HCT116 (cell line): ENCODE results near the gene PLCB1. TPM values are rescaled to one million over a fixed set of nuclear protein-coding genes. Genes with fewer than 3 reads are reported as not detected.

Experiments used
- ATAC-seq: fragments of 200-7000 bp; cut with Tn5 transposase; 2 replicates; pipeline ENCODE4 v1.9.1; 2020; ENCODE audit warnings: mild to moderate bottlenecking, moderate library complexity
- BruUV-seq: library from RNA; stranded (reverse); fragments of 400-500 nt; replicated peaks from 2 replicates; lab custom pipeline; 2021; lab: Mats Ljungman, UMichigan
- CTCF ChIA-PET: fragments of 300-600 bp; sonication (Branson Sonifier 250); formaldehyde crosslinking; loops from one replicate; lab custom pipeline; 2021; ENCODE audit warnings: antibody characterized with exemption; lab: Charles Lee
- POLR2A ChIA-PET: fragments of 300-600, 350-600 bp; sonication (Branson Sonifier 250); formaldehyde crosslinking; loops from one replicate; lab custom pipeline; 2021; ENCODE audit warnings: antibody characterized with exemption; lab: Charles Lee
- RAD21 ChIA-PET, 2 experiments: fragments of 300-600 bp; sonication (Branson Sonifier 250); formaldehyde crosslinking; loops; one replicate each; lab custom pipeline; 2023; ENCODE audit warnings: low total read pairs in 2 of 2; ENCODE audit not compliant: uncharacterized antibody in 2 of 2, unreplicated experiment in 2 of 2, low non-redundant PET in 1 of 2; lab: Charles Lee
- DNase-seq: peaks from one replicate; pipeline ENCODE4 v3.0.0-alpha.2; 2010; ENCODE audit warnings: low read depth, low spot score
- H2AFZ ChIP-seq: fragments of 200-600 bp; shearing (Covaris generic), sonication (generic); 2 replicates; pipeline ENCODE4 v1.6.1; 2017; ENCODE audit warnings: low read depth, mixed run types, mixed read lengths, antibody characterized with exemption, low read length; ENCODE audit not compliant: poor library complexity, severe bottlenecking
- H3K27ac ChIP-seq: 2 replicates; pipeline ENCODE4 v1.5.1; 2012; ENCODE audit warnings: low read depth, low read length
- H3K27me3 ChIP-seq: fragments of 200-600 bp; sonication (generic); 2 replicates; pipeline ENCODE4 v1.6.1; 2016; ENCODE audit warnings: mixed run types, low read length, mixed read lengths; ENCODE audit not compliant: insufficient read depth
- H3K36me3 ChIP-seq, 2 experiments: fragments of 200-500 bp in 1 of 2; fragments of 200-600 bp in 1 of 2; sonication (Bioruptor generic) in 1 of 2; sonication (generic) in 1 of 2; 2 replicates each; pipeline versions ENCODE4 v1.5.1 to v1.6.1; 2014 to 2016; ENCODE audit warnings: low read length in 2 of 2, inconsistent platforms in 1 of 2, mixed read lengths in 1 of 2, mixed run types in 1 of 2; ENCODE audit not compliant: insufficient read depth in 2 of 2, control insufficient read depth in 1 of 2
- H3K4me1 ChIP-seq, 2 experiments: fragments of 200-600 bp in 1 of 2; sonication (generic) in 1 of 2; 2 replicates each; pipeline versions ENCODE4 v1.5.1 to v1.6.1; 2012 to 2017; ENCODE audit warnings: low read length in 2 of 2, inconsistent platforms in 1 of 2, mild to moderate bottlenecking in 1 of 2, mixed read lengths in 1 of 2, mixed run types in 1 of 2, moderate library complexity in 1 of 2; ENCODE audit not compliant: insufficient read depth in 2 of 2, control insufficient read depth in 1 of 2
- H3K4me2 ChIP-seq: fragments of 200-600 bp; sonication (generic); 2 replicates; pipeline ENCODE4 v1.6.1; 2017; ENCODE audit warnings: mixed run types, low read length, mixed read lengths
- H3K4me3 ChIP-seq, 2 experiments: fragments of 200-600 bp in 1 of 2; sonication (generic) in 1 of 2; replicated peaks in 1 of 2; 2 replicates each; pipeline ENCODE4 v1.5.1; 2011 to 2016; ENCODE audit warnings: low read length in 2 of 2, control low read depth in 1 of 2, low read depth in 1 of 2, mild to moderate bottlenecking in 1 of 2, mixed read lengths in 1 of 2, mixed run types in 1 of 2
- H3K79me2 ChIP-seq: fragments of 200-600 bp; sonication (generic); 2 replicates; pipeline ENCODE4 v1.6.1; 2017; ENCODE audit warnings: mild to moderate bottlenecking, mixed run types, low read length, moderate library complexity, mixed read lengths; ENCODE audit not compliant: insufficient read depth
- H3K9ac ChIP-seq: fragments of 200-600 bp; sonication (generic); 2 replicates; pipeline ENCODE4 v1.6.1; 2016; ENCODE audit warnings: low read length, mixed read lengths
- H3K9me2 ChIP-seq: fragments of 200-600 bp; sonication (generic), shearing (Covaris generic); 2 replicates; pipeline ENCODE4 v1.6.1; 2017; ENCODE audit warnings: mixed run types, mild to moderate bottlenecking, moderate library complexity; ENCODE audit not compliant: insufficient read depth
- H3K9me3 ChIP-seq, 2 experiments: fragments of 200-500 bp in 1 of 2; fragments of 200-600 bp in 1 of 2; sonication (Bioruptor generic) in 1 of 2; sonication (generic) in 1 of 2; 2 replicates each; pipeline ENCODE4 v1.6.1; 2014 to 2017; ENCODE audit warnings: low read length in 2 of 2, mixed read lengths in 2 of 2, inconsistent platforms in 1 of 2, low read depth in 1 of 2, mild to moderate bottlenecking in 1 of 2, mixed run types in 1 of 2, moderate library complexity in 1 of 2; ENCODE audit not compliant: control insufficient read depth in 1 of 2, insufficient read depth in 1 of 2
- H4K20me1 ChIP-seq: fragments of 200-600 bp; sonication (generic), shearing (Covaris generic); 2 replicates; pipeline ENCODE4 v1.6.1; 2017; ENCODE audit warnings: mixed run types, mild to moderate bottlenecking, moderate library complexity; ENCODE audit not compliant: insufficient read depth
- CBX3 ChIP-seq: IDR thresholded peaks from 2 replicates; pipeline ENCODE4 v1.6.1; 2012; ENCODE audit warnings: low read depth
- CEBPB ChIP-seq: IDR thresholded peaks from 2 replicates; pipeline ENCODE4 v1.6.1; 2012; ENCODE audit warnings: low read depth
- EGR1 ChIP-seq: IDR thresholded peaks from 2 replicates; pipeline ENCODE4 v1.6.1; 2012; ENCODE audit warnings: low read depth
- ELF1 ChIP-seq: IDR thresholded peaks from 2 replicates; pipeline ENCODE4 v1.6.1; 2012; ENCODE audit warnings: low read depth, borderline replicate concordance
- EZH2 ChIP-seq: fragments of 200-600 bp; sonication (generic); IDR thresholded peaks from 2 replicates; pipeline ENCODE4 v1.6.1; 2017; ENCODE audit warnings: antibody characterized with exemption, mixed run types
- EZH2phosphoT487 ChIP-seq: fragments of 200-600 bp; IDR thresholded peaks from 2 replicates; pipeline ENCODE4 v1.6.1; 2018; ENCODE audit warnings: antibody characterized with exemption, borderline replicate concordance
- FOSL1 ChIP-seq: IDR thresholded peaks from 2 replicates; pipeline ENCODE4 v1.6.1; 2012; ENCODE audit warnings: low read depth
- JUND ChIP-seq: IDR thresholded peaks from 2 replicates; pipeline ENCODE4 v1.6.1; 2012
- RAD21 ChIP-seq: IDR thresholded peaks from 2 replicates; pipeline ENCODE4 v1.6.1; 2012; ENCODE audit warnings: low read depth, mild to moderate bottlenecking
- SP1 ChIP-seq: IDR thresholded peaks from 2 replicates; pipeline ENCODE4 v1.6.1; 2012; ENCODE audit warnings: low read depth
- SRF ChIP-seq: IDR thresholded peaks from 2 replicates; pipeline ENCODE4 v1.6.1; 2012; ENCODE audit warnings: low read depth
- TCF7L2 ChIP-seq: IDR thresholded peaks from 2 replicates; pipeline ENCODE4 v1.7.0; 2011; ENCODE audit warnings: borderline replicate concordance, inconsistent platforms; ENCODE audit not compliant: insufficient read depth, insufficient read length; ENCODE audit errors: extremely low read depth
- YY1 ChIP-seq: IDR thresholded peaks from 2 replicates; pipeline ENCODE4 v1.6.1; 2011; ENCODE audit warnings: low read length, low read depth, moderate library complexity, mild to moderate bottlenecking; ENCODE audit not compliant: insufficient replicate concordance; ENCODE audit errors: extremely low read depth
- ZNF274 ChIP-seq: fragments of 200-500 bp; sonication (Bioruptor generic); IDR thresholded peaks from 2 replicates; pipeline ENCODE4 v1.6.1; 2014; ENCODE audit warnings: mild to moderate bottlenecking, low read depth, low read length, inconsistent platforms
- intact Hi-C: fragments of 100-400 bp; cut with micrococcal nuclease; formaldehyde crosslinking; loops from 2 replicates; pipeline ENCODE4 v1.10.0; 2022
- total RNA-seq: library from RNA; stranded (reverse); gene quantifications from one replicate; pipeline ENCODE4 v1.2.1, GENCODE V29; 2021; ENCODE audit not compliant: unreplicated experiment
- TF ChIP-seq, protein P1 (sequence below): IDR thresholded peaks from 2 replicates; pipeline ENCODE4 v1.6.1; 2012
- TF ChIP-seq, protein P2 (sequence below), 3 experiments: fragments of 200-600 bp in 1 of 3; sonication (generic) in 1 of 3; IDR thresholded peaks in 2 of 3; conservative IDR thresholded peaks in 1 of 3; 2 replicates each; pipeline ENCODE4 v1.5.1; 2012 to 2017; ENCODE audit warnings: low read depth in 2 of 3, low read length in 2 of 3, antibody characterized with exemption in 1 of 3, borderline replicate concordance in 1 of 3, control low read depth in 1 of 3, mild to moderate bottlenecking in 1 of 3, mixed read lengths in 1 of 3, mixed run types in 1 of 3, moderate library complexity in 1 of 3; ENCODE audit not compliant: insufficient read depth in 1 of 3
- TF ChIP-seq, protein P3 (sequence below): IDR thresholded peaks from 2 replicates; pipeline ENCODE4 v1.6.1; 2012
- TF ChIP-seq, protein P4 (sequence below): IDR thresholded peaks from 2 replicates; pipeline ENCODE4 v1.6.1; 2011; ENCODE audit warnings: mild to moderate bottlenecking, low read length, moderate library complexity; ENCODE audit not compliant: insufficient replicate concordance; ENCODE audit errors: extremely low read depth

The PLCB1 gene
- total RNA-seq, 1 experiment from 2014 or later: 15.8 TPM

DNA sequence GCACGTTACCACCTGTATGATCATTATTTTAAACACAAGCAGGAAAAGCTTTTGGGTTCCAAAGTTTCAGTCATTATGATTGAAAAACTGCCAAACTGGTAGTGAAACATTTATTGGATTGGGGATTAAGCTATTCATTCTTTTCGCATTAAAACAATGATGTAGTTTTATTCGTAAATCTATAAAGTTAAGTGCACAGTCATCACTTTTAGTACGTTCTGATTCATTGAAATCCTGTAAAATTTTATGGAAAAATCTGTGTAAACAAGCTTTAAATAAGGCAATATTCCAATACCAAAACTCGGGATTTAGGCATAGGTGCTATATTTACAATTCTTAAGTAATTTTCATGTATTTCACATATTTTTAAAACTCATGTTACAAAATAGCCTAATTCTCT is 379.9 kb downstream of the PLCB1 start:
- Histone ChIP-seq H3K36me3 (no peaks in the 10 kb centered on the region), H3K9me3 (no peaks in the 10 kb centered on the region), H3K4me2 (no peak overlapping the region), H3K27ac (no peak overlapping the region), H3K4me1 (no peaks in the 10 kb centered on the region), H3K4me3 (no peak overlapping the region), H2AFZ (no peak overlapping the region), H3K9me2 (no peaks in the 10 kb centered on the region), H3K79me2 (no peaks in the 10 kb centered on the region), H3K27me3 (no peaks in the 10 kb centered on the region), H4K20me1 (no peaks in the 10 kb centered on the region), H3K9ac (no peak overlapping the region)
- no peak for DNase-seq
- ChIA-PET POLR2A (no interaction called here), CTCF (no interaction called here), RAD21 (no interaction called here)
- ATAC-seq: no peak
- BruUV-seq: no TSS peak
- intact Hi-C loops: no loop called here
- TF ChIP-seq, protein P1, sequence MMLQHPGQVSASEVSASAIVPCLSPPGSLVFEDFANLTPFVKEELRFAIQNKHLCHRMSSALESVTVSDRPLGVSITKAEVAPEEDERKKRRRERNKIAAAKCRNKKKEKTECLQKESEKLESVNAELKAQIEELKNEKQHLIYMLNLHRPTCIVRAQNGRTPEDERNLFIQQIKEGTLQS: no peak
- TF ChIP-seq TCF7L2 (no peak), ELF1 (no peak), FOSL1 (no peak), CBX3 (no peak), EGR1 (no peak), SRF (no peak), EZH2phosphoT487 (no peak)

DNA sequence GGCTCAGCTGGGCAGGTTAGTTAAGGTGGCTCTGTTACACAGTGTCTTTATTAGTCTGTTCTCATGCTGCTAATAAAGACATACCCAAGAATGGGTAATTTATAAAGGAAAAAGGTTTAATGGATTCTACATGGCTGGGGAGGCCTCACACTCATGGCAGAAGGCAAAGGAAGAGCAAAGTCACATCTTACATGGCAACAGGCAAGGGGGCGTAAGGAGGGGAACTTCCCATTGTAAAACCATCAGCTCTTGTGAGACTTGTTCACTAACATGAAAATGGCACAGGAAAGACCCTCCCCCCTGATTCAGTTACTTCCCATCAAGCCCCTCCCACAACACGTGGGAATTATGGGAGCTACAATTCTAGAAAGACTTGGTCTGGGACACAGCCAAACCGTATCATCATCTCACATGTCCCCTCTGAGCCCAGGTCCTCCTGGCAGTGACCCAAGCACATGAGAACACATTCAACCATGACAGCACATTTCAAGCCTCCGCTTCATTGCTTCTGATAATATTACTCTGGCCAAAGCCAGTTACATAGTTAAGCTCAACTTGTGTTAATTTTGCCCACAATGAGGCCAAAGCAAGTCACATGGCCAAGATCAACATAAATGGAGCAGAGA is 383.9 kb downstream of the PLCB1 start:
- no peaks in the 10 kb centered on the region for H3K4me1 ChIP-seq
- H3K4me3 ChIP-seq: no peak overlapping the region
- no peaks in the 10 kb centered on the region for H3K79me2 ChIP-seq
- H3K27me3 ChIP-seq: no peaks in the 10 kb centered on the region
- DNase-seq (no peak), ATAC-seq (no peak)
- H3K9me2 ChIP-seq: no peaks in the 10 kb centered on the region
- no TSS peak for BruUV-seq
- ChIA-PET RAD21 (no interaction called here), POLR2A (no interaction called here), CTCF (no interaction called here)
- no peaks in the 10 kb centered on the region for H3K36me3 ChIP-seq
- no peaks in the 10 kb centered on the region for H3K9me3 ChIP-seq
- H4K20me1 ChIP-seq: no peaks in the 10 kb centered on the region
- no peak overlapping the region for H2AFZ ChIP-seq
- no peak overlapping the region for H3K9ac ChIP-seq
- H3K27ac ChIP-seq: no peak overlapping the region
- intact Hi-C loops: no loop called here
- H3K4me2 ChIP-seq: no peak overlapping the region
- TF ChIP-seq SP1 (no peak), ZNF274 (no peak), EGR1 (no peak), EZH2 (no peak), RAD21 (no peak), CEBPB (no peak), YY1 (no peak), JUND (no peak)
- TF ChIP-seq, protein P2, sequence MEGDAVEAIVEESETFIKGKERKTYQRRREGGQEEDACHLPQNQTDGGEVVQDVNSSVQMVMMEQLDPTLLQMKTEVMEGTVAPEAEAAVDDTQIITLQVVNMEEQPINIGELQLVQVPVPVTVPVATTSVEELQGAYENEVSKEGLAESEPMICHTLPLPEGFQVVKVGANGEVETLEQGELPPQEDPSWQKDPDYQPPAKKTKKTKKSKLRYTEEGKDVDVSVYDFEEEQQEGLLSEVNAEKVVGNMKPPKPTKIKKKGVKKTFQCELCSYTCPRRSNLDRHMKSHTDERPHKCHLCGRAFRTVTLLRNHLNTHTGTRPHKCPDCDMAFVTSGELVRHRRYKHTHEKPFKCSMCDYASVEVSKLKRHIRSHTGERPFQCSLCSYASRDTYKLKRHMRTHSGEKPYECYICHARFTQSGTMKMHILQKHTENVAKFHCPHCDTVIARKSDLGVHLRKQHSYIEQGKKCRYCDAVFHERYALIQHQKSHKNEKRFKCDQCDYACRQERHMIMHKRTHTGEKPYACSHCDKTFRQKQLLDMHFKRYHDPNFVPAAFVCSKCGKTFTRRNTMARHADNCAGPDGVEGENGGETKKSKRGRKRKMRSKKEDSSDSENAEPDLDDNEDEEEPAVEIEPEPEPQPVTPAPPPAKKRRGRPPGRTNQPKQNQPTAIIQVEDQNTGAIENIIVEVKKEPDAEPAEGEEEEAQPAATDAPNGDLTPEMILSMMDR (IDR thresholded peaks at IDR 0.05 in 2 of 3, conservative IDR thresholded peaks at IDR 0.05 in 1 of 3; ENCODE audit: borderline replicate concordance in 1 of 3, insufficient read depth in 1 of 3, low read depth in 2 of 3, low read length in 2 of 3): no peak
- TF ChIP-seq, protein P3, sequence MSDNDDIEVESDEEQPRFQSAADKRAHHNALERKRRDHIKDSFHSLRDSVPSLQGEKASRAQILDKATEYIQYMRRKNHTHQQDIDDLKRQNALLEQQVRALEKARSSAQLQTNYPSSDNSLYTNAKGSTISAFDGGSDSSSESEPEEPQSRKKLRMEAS: no peak
- TF ChIP-seq, protein P4, sequence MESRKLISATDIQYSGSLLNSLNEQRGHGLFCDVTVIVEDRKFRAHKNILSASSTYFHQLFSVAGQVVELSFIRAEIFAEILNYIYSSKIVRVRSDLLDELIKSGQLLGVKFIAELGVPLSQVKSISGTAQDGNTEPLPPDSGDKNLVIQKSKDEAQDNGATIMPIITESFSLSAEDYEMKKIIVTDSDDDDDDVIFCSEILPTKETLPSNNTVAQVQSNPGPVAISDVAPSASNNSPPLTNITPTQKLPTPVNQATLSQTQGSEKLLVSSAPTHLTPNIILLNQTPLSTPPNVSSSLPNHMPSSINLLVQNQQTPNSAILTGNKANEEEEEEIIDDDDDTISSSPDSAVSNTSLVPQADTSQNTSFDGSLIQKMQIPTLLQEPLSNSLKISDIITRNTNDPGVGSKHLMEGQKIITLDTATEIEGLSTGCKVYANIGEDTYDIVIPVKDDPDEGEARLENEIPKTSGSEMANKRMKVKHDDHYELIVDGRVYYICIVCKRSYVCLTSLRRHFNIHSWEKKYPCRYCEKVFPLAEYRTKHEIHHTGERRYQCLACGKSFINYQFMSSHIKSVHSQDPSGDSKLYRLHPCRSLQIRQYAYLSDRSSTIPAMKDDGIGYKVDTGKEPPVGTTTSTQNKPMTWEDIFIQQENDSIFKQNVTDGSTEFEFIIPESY: no peak
